Parathyroid adenoma (tissue), 2 donors: ENCODE measurements around the gene CDK5R1.

Experiments
- H2AFZ ChIP-seq: fragments of 300-600 bp; sonication (generic); one replicate; pipeline ENCODE4 v1.7.0; 2017; ENCODE audit warnings: antibody characterized with exemption, mild to moderate bottlenecking
- H3K27ac ChIP-seq: fragments of 300-600 bp; sonication (generic); one replicate; pipeline ENCODE4 v1.7.0; 2017
- H3K27me3 ChIP-seq: fragments of 300-600 bp; sonication (generic); one replicate; pipeline ENCODE4 v1.7.0; 2017; ENCODE audit warnings: low read length; ENCODE audit not compliant: control insufficient read depth, insufficient read depth
- H3K36me3 ChIP-seq: fragments of 300-600 bp; sonication (generic); one replicate; pipeline ENCODE4 v1.7.0; 2017; ENCODE audit warnings: low read length; ENCODE audit not compliant: control insufficient read depth, insufficient read depth
- H3K4me1 ChIP-seq: fragments of 300-600 bp; sonication (generic); one replicate; pipeline ENCODE4 v1.7.0; 2017; ENCODE audit warnings: control low read depth
- H3K4me2 ChIP-seq: fragments of 300-600 bp; sonication (generic); one replicate; pipeline ENCODE4 v1.7.0; 2017; ENCODE audit warnings: low read length
- H3K4me3 ChIP-seq: fragments of 300-600 bp; sonication (generic); one replicate; pipeline ENCODE4 v1.7.0; 2017; ENCODE audit warnings: low read depth, low read length
- H3K79me2 ChIP-seq: fragments of 300-600 bp; sonication (generic); one replicate; pipeline ENCODE4 v1.7.0; 2017; ENCODE audit warnings: control low read depth
- H3K9ac ChIP-seq: fragments of 300-600 bp; sonication (generic); one replicate; pipeline ENCODE4 v1.7.0; 2017; ENCODE audit warnings: mild to moderate bottlenecking
- H3K9me3 ChIP-seq: fragments of 300-600 bp; sonication (generic); one replicate; pipeline ENCODE4 v1.7.0; 2017; ENCODE audit warnings: low read length; ENCODE audit not compliant: control insufficient read depth
- CTCF ChIP-seq: fragments of 300-600 bp; sonication (generic); IDR thresholded peaks from one replicate; pipeline ENCODE4 v1.7.0; 2017; ENCODE audit warnings: antibody characterized with exemption, mild to moderate bottlenecking
- donor health status: primary hyperparathyroidism.

The CDK5R1 gene

GRCh38 chr17:32483451-32484019 lies 3.3 kb upstream of the CDK5R1 start:
- peaks cover 2% of the 10 kb centered on the region for H3K4me1 ChIP-seq
- no peak overlapping the region for H3K9ac ChIP-seq
- peak; percentile 80 for TF ChIP-seq CTCF
- H3K36me3 ChIP-seq = no peaks in the 10 kb centered on the region
- H2AFZ ChIP-seq = peak overlapping the region; percentile 60
- H3K9me3 ChIP-seq = no peaks in the 10 kb centered on the region
- H3K79me2 ChIP-seq = no peaks in the 10 kb centered on the region
- H3K27ac ChIP-seq = peak overlapping the region; percentile 16
- H3K27me3 ChIP-seq = no peaks in the 10 kb centered on the region
- H3K4me3 ChIP-seq = no peak overlapping the region
- no peak overlapping the region for H3K4me2 ChIP-seq

GRCh38 chr17:32484041-32484461 lies 2.7 kb upstream of the CDK5R1 start:
- Histone ChIP-seq H3K9ac (no peak overlapping the region), H3K79me2 (no peaks in the 10 kb centered on the region), H3K27me3 (no peaks in the 10 kb centered on the region), H2AFZ (no peak overlapping the region), H3K4me2 (no peak overlapping the region), H3K4me3 (no peak overlapping the region), H3K9me3 (no peaks in the 10 kb centered on the region), H3K27ac (no peak overlapping the region), H3K36me3 (no peaks in the 10 kb centered on the region), H3K4me1 (peaks cover 2% of the 10 kb centered on the region)
- no peak for TF ChIP-seq CTCF

- Histone ChIP-seq H3K9ac (no peak overlapping the region), H2AFZ (no peak overlapping the region), H3K36me3 (no peaks in the 10 kb centered on the region), H3K4me2 (no peak overlapping the region), H3K4me3 (no peak overlapping the region), H3K27me3 (no peaks in the 10 kb centered on the region), H3K4me1 (peaks cover 2% of the 10 kb centered on the region), H3K27ac (no peak overlapping the region), H3K79me2 (no peaks in the 10 kb centered on the region), H3K9me3 (no peaks in the 10 kb centered on the region)
- TF ChIP-seq CTCF = no peak
These were observed 2.2 kb upstream of the CDK5R1 start for GRCh38 chr17:32484628-32485027.

GRCh38 chr17:32485261-32486110 lies 1.3 kb upstream of the CDK5R1 start:
- H3K9ac ChIP-seq = no peak overlapping the region
- H3K4me2 ChIP-seq = peak overlapping the region; percentile 68
- no peaks in the 10 kb centered on the region for H3K27me3 ChIP-seq
- H3K36me3 ChIP-seq = no peaks in the 10 kb centered on the region
- no peak overlapping the region for H3K4me3 ChIP-seq
- no peak for TF ChIP-seq CTCF
- peak overlapping the region; percentile 71 for H3K27ac ChIP-seq
- H3K4me1 ChIP-seq = peaks cover 2% of the 10 kb centered on the region
- H3K9me3 ChIP-seq = no peaks in the 10 kb centered on the region
- peak overlapping the region; percentile 84 for H2AFZ ChIP-seq
- no peaks in the 10 kb centered on the region for H3K79me2 ChIP-seq
